ENCODE results near the gene RPS6KA3. TPM values are rescaled to one million over a fixed set of nuclear protein-coding genes. Genes with fewer than 3 reads are reported as not detected.

Gene RPS6KA3
- total RNA-seq, 3 donors from 2014 or later (not counting 1 experiment from before 2014, with no cell fraction given) = 62.1 to 82.9 (median 79.4) TPM

DNA sequence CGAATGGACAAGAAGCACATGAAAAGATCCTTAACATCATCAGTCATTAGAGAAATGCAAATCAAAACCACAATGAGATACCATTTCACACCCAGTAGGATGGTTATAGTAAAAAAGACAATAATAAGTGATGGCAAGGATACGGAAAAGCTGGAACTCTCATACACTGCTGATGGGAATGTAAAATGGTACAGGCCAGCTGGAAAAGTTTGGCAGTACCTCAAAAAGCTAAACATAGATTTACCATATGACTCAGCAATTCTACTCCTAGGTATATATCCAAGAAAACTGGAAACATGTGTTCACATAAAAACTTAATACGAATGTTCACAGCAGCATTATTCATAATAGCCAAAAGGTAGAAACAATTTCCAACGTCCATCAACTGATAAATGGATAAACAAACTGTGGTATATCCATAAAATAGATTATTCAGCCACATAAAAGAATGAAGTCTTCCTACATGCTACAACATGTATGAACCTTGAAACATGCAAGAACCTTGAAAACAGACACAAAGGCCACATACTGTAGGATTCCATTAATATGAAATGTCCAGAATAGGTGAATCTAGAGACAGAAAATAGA is 11.9 kb downstream of the RPS6KA3 start:
- H3K4me3 ChIP-seq (ENCODE audit: low read length) = no peak overlapping the region
- ATAC-seq (no peak), DNase-seq (no peak)
- WGBS (ENCODE audit: insufficient coverage) = no CpG with 5 or more reads among the region's 4 CpGs
- no peaks in the 10 kb centered on the region for H3K9me3 ChIP-seq (ENCODE audit: control insufficient read depth, insufficient read depth, low read length)
- intact Hi-C loops (cut with micrococcal nuclease) = no loop called here
- no peak overlapping the region for H3K27ac ChIP-seq (ENCODE audit: low read length)
- peak overlapping the region; percentile 19 to 42 for H3K27ac Mint-ChIP-seq
- H3K27me3 ChIP-seq (ENCODE audit: control insufficient read depth, insufficient read depth, low read length) = no peaks in the 10 kb centered on the region
- peaks cover 0 to 4% of the 10 kb centered on the region in 2 donors for H3K27me3 Mint-ChIP-seq (ENCODE audit: low read depth in 2 of 2)
- peaks cover 12% of the 10 kb centered on the region for H3K4me1 ChIP-seq (ENCODE audit: control insufficient read depth, insufficient read depth, low read length)
- peaks cover 12 to 36% of the 10 kb centered on the region in 2 donors for H3K4me1 Mint-ChIP-seq
- H3K36me3 Mint-ChIP-seq = no peaks in the 10 kb centered on the region
- TF ChIP-seq, protein P1, sequence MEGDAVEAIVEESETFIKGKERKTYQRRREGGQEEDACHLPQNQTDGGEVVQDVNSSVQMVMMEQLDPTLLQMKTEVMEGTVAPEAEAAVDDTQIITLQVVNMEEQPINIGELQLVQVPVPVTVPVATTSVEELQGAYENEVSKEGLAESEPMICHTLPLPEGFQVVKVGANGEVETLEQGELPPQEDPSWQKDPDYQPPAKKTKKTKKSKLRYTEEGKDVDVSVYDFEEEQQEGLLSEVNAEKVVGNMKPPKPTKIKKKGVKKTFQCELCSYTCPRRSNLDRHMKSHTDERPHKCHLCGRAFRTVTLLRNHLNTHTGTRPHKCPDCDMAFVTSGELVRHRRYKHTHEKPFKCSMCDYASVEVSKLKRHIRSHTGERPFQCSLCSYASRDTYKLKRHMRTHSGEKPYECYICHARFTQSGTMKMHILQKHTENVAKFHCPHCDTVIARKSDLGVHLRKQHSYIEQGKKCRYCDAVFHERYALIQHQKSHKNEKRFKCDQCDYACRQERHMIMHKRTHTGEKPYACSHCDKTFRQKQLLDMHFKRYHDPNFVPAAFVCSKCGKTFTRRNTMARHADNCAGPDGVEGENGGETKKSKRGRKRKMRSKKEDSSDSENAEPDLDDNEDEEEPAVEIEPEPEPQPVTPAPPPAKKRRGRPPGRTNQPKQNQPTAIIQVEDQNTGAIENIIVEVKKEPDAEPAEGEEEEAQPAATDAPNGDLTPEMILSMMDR (IDR thresholded peaks at IDR 0.05) = no peak
- no peaks in the 10 kb centered on the region for H3K9me3 Mint-ChIP-seq
- no peak overlapping the region for H3K4me3 Mint-ChIP-seq
- H3K36me3 ChIP-seq (ENCODE audit: control insufficient read depth, insufficient read depth, low read length) = no peaks in the 10 kb centered on the region

DNA sequence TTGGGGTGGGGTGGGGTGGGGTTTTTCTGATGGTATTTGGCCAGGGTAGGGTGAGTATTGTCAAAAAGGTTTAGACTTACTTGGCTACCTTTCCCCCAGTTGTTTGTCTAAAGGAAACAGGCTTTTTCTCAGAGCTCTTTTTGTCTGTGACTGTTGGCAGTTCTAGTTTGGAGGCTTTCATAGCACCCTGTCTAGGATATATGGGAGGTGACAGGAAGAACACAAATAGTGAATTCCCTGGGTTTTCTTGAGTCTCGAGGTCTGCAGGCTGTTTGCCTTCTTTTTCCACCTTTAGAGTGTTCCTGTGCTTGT is 13.5 kb downstream of the RPS6KA3 start:
- Histone ChIP-seq H3K27me3 (ENCODE audit: control insufficient read depth, insufficient read depth, low read length) (no peaks in the 10 kb centered on the region), H3K27ac (ENCODE audit: low read length) (no peak overlapping the region), H3K4me1 (ENCODE audit: control insufficient read depth, insufficient read depth, low read length) (peaks cover 14% of the 10 kb centered on the region), H3K9me3 (ENCODE audit: control insufficient read depth, insufficient read depth, low read length) (no peaks in the 10 kb centered on the region), H3K4me3 (ENCODE audit: low read length) (no peak overlapping the region), H3K36me3 (ENCODE audit: control insufficient read depth, insufficient read depth, low read length) (no peaks in the 10 kb centered on the region)
- Mint-ChIP-seq H3K36me3 (no peaks in the 10 kb centered on the region), H3K27me3 (ENCODE audit: low read depth in 2 of 2) (no peaks in the 10 kb centered on the region), H3K27ac (peak overlapping the region; percentile 30 to 81), H3K9me3 (no peaks in the 10 kb centered on the region), H3K4me3 (no peak overlapping the region), H3K4me1 (peaks cover 19 to 40% of the 10 kb centered on the region in 2 donors)
- TF ChIP-seq, protein P1 (IDR thresholded peaks at IDR 0.05) = no peak
- WGBS (ENCODE audit: insufficient coverage) = 20% methylated on average over 1 of the region's 1 CpG
- peak in 2 of 3 donors; percentile 9 to 11 for ATAC-seq
- DNase-seq = no peak
- intact Hi-C loops (cut with micrococcal nuclease) = loop anchor here (1.0 to 2.0 kb wide), 2 partner anchors 76 to 189 kb away; no protein-coding TSS in a partner anchor

DNA sequence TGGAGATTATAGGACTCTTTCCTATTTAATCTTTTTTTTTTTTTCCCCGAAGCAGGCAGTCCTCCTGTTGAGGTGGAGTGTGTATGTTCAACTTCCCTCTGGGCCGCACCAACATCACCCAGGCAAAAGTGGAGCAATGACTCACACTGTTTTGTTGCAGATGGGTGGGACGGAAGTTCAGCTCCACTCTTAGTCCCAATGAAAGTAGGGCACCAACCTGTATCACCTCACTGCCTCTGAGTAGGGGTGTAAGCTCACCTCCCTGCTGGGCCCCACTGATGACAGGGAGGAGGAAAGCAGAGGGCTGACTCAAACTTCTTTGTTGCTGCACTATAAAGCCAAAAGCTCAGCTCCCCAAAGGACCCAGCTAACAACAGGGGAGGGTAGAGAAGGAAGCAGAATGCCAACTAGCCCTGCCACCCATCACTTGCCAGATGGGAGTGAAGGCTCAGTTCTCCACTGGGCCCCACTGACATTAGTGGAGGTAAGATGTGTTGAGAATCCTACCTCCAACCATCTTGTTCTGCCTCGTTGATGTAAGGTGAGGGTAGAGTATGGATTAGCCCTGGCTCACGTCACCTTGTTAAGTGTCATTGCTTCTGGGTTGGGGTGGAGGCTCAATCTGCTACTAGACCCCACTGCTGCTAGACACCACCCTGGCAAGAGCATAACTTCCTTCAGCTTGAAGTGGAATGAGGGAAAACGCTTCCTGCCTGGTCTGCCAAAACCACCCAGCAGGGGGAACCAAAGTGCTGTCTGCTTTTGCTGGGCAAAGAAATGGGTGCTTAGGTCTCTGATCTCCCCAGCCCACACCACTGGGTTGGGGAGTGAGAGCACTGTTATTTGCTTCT is 14.1 kb downstream of the RPS6KA3 start:
- Mint-ChIP-seq H3K36me3 (no peaks in the 10 kb centered on the region), H3K27me3 (ENCODE audit: low read depth in 2 of 2) (no peaks in the 10 kb centered on the region), H3K4me1 (peaks cover 19 to 40% of the 10 kb centered on the region in 2 donors), H3K27ac (peak overlapping the region; percentile 30 to 81), H3K4me3 (no peak overlapping the region), H3K9me3 (no peaks in the 10 kb centered on the region)
- intact Hi-C loops (cut with micrococcal nuclease) = loop anchor here (1.0 to 2.0 kb wide), 2 partner anchors 76 to 190 kb away; no protein-coding TSS in a partner anchor
- no peak overlapping the region for H3K4me3 ChIP-seq (ENCODE audit: low read length)
- H3K36me3 ChIP-seq (ENCODE audit: control insufficient read depth, insufficient read depth, low read length) = no peaks in the 10 kb centered on the region
- no peaks in the 10 kb centered on the region for H3K27me3 ChIP-seq (ENCODE audit: control insufficient read depth, insufficient read depth, low read length)
- 29% methylated on average over 1 of the region's 6 CpGs for WGBS (ENCODE audit: insufficient coverage)
- DNase-seq (peak; percentile 66 to 86), ATAC-seq (peak; percentile 81 to 87 (median 82))
- H3K27ac ChIP-seq (ENCODE audit: low read length) = peak overlapping the region; percentile 53
- H3K9me3 ChIP-seq (ENCODE audit: control insufficient read depth, insufficient read depth, low read length) = no peaks in the 10 kb centered on the region
- peaks cover 14% of the 10 kb centered on the region for H3K4me1 ChIP-seq (ENCODE audit: control insufficient read depth, insufficient read depth, low read length)
- TF ChIP-seq, protein P1 (IDR thresholded peaks at IDR 0.05) = peak; percentile 58

All from natural killer cell (primary cell).